SK-N-SH (cell line): ENCODE measurements around the gene IRF1. TPM values are rescaled to one million over a fixed set of nuclear protein-coding genes. Genes with fewer than 3 reads are reported as not detected.

Source experiments
- CTCF ChIA-PET: fragments of 300-600, 350-600 bp; formaldehyde crosslinking; extraction: SDS; loops from one replicate; lab custom pipeline; 2021; lab: Yijun Ruan, JAX
- POLR2A ChIA-PET: fragments of 350-600 bp; sonication (Branson Sonifier 250); formaldehyde crosslinking; extraction: SDS; loops from one replicate; lab custom pipeline; 2020; ENCODE audit warnings: antibody characterized with exemption, inconsistent platforms; lab: Yijun Ruan, JAX
- DNase-seq: peaks from one replicate; pipeline ENCODE4 v3.0.0; 2012
- H2AFZ ChIP-seq: fragments of 200-600 bp; sonication (generic); 2 replicates; pipeline ENCODE4 v1.8.1; 2016; ENCODE audit warnings: antibody characterized with exemption, mild to moderate bottlenecking, low read depth
- H3F3A ChIP-seq: fragments of 200-600 bp; sonication (generic); replicated peaks from 2 replicates; pipeline ENCODE3; 2016; ENCODE audit warnings: antibody characterized with exemption, mild to moderate bottlenecking; ENCODE audit not compliant: insufficient read depth
- H3K27ac ChIP-seq, 2 experiments: fragments of 200-500 bp in 1 of 2; fragments of 200-600 bp in 1 of 2; sonication (Bioruptor generic) in 1 of 2; sonication (generic), shearing (Covaris generic) in 1 of 2; 2 replicates each; pipeline versions ENCODE4 v1.5.1 to v1.6.1; 2014 to 2016; ENCODE audit warnings: low read depth in 2 of 2, inconsistent platforms in 1 of 2, low read length in 1 of 2, mild to moderate bottlenecking in 1 of 2, mixed read lengths in 1 of 2
- H3K27me3 ChIP-seq: fragments of 200-600 bp; sonication (generic), shearing (Covaris generic); 2 replicates; pipeline ENCODE4 v1.6.1; 2016; ENCODE audit warnings: mixed run types; ENCODE audit not compliant: insufficient read depth
- H3K36me3 ChIP-seq, 2 experiments: fragments of 200-500 bp in 1 of 2; fragments of 200-600 bp in 1 of 2; sonication (Bioruptor generic) in 1 of 2; sonication (generic) in 1 of 2; replicated peaks in 1 of 2; 2 replicates each; pipeline versions ENCODE3 to v1.5.1; 2014 to 2016; ENCODE audit warnings: low read length in 1 of 2, mild to moderate bottlenecking in 1 of 2; ENCODE audit not compliant: insufficient read depth in 2 of 2, control insufficient read depth in 1 of 2
- H3K4me1 ChIP-seq, 2 experiments: fragments of 200-500 bp in 1 of 2; fragments of 200-600 bp in 1 of 2; sonication (Bioruptor generic) in 1 of 2; sonication (generic), shearing (Covaris generic) in 1 of 2; 2 replicates each; pipeline versions ENCODE4 v1.5.1 to v1.6.1; 2014 to 2016; ENCODE audit warnings: low read depth in 1 of 2, low read length in 1 of 2, mixed run types in 1 of 2; ENCODE audit not compliant: insufficient read depth in 2 of 2, control insufficient read depth in 1 of 2
- H3K4me2 ChIP-seq: fragments of 200-600 bp; sonication (generic), shearing (Covaris generic); 2 replicates; pipeline ENCODE4 v1.6.1; 2017; ENCODE audit warnings: mixed run types
- H3K4me3 ChIP-seq, 2 experiments: fragments of 200-500 bp in 1 of 2; fragments of 200-600 bp in 1 of 2; sonication (Bioruptor generic) in 1 of 2; sonication (generic), shearing (Covaris generic) in 1 of 2; 2 replicates each; pipeline versions ENCODE4 v1.5.1 to v1.8.1; 2014 to 2016; ENCODE audit warnings: low read depth in 2 of 2, inconsistent platforms in 1 of 2, low read length in 1 of 2, mild to moderate bottlenecking in 1 of 2, mixed read lengths in 1 of 2, moderate library complexity in 1 of 2
- H3K79me2 ChIP-seq: fragments of 200-600 bp; sonication (generic); 2 replicates; pipeline ENCODE4 v1.8.1; 2017; ENCODE audit warnings: mild to moderate bottlenecking; ENCODE audit not compliant: insufficient read depth
- H3K9ac ChIP-seq: fragments of 200-600 bp; sonication (generic); 2 replicates; pipeline ENCODE4 v1.6.1; 2017; ENCODE audit warnings: mixed run types
- H3K9me2 ChIP-seq: fragments of 200-600 bp; sonication (generic); 2 replicates; pipeline ENCODE4 v1.6.1; 2017; ENCODE audit warnings: mixed run types
- H3K9me3 ChIP-seq: fragments of 200-600 bp; sonication (generic); 2 replicates; pipeline ENCODE4 v1.6.1; 2017; ENCODE audit warnings: mixed run types, mild to moderate bottlenecking, moderate library complexity
- H4K20me1 ChIP-seq: fragments of 200-600 bp; sonication (generic); 2 replicates; pipeline ENCODE4 v1.6.1; 2017; ENCODE audit warnings: mild to moderate bottlenecking, mixed run types; ENCODE audit not compliant: insufficient read depth
- FOXJ3 ChIP-seq: sonication (generic); formaldehyde crosslinking; IDR thresholded peaks from 2 replicates; pipeline ENCODE4 v1.5.1; 2020; ENCODE audit warnings: mild to moderate bottlenecking, missing genetic modification reagents
- GABPA ChIP-seq: IDR thresholded peaks from 2 replicates; pipeline ENCODE4 v1.4.0; 2012; ENCODE audit warnings: low read depth, mild to moderate bottlenecking
- NRF1 ChIP-seq: IDR thresholded peaks from 2 replicates; pipeline ENCODE4 v1.6.1; 2012; ENCODE audit warnings: low read depth, mild to moderate bottlenecking, low read length
- POLR2AphosphoS5 ChIP-seq: IDR thresholded peaks from 2 replicates; pipeline ENCODE4 v1.6.1; 2012; ENCODE audit warnings: low read depth, low read length
- WGBS: methylation state at CpG from one replicate; pipeline ENCODE4 v1.1.6; 2017; ENCODE audit warnings: low lambda C conversion rate; 5-methylcytosine and 5-hydroxymethylcytosine counted together
- polyA plus RNA-seq, 3 experiments: library from polyadenylated mRNA; depleted of rRNA; stranded (reverse); fragments of >200 nt; gene quantifications; 2 replicates each; pipeline ENCODE4 v1.2.3, GENCODE V29; 2012
- TF ChIP-seq, protein P1 (sequence below): IDR thresholded peaks from 2 replicates; pipeline ENCODE4 v1.4.0; 2012; ENCODE audit warnings: low read depth
- TF ChIP-seq, protein P2 (sequence below): IDR thresholded peaks from 2 replicates; pipeline ENCODE4; 2012
- TF ChIP-seq, protein P3 (sequence below): IDR thresholded peaks from 2 replicates; pipeline ENCODE4 v1.6.1; 2012; ENCODE audit warnings: mild to moderate bottlenecking, low read depth, low read length, moderate library complexity
- TF ChIP-seq, protein P4 (sequence below): fragments of 200-600 bp; sonication (generic); IDR thresholded peaks from 2 replicates; pipeline ENCODE4 v1.6.1; 2017; ENCODE audit warnings: antibody characterized with exemption, mild to moderate bottlenecking, moderate library complexity

The IRF1 gene
- polyA plus RNA-seq, 1 of the 3 experiments (the other 2 are of a cell fraction): 15.2 TPM

DNA sequence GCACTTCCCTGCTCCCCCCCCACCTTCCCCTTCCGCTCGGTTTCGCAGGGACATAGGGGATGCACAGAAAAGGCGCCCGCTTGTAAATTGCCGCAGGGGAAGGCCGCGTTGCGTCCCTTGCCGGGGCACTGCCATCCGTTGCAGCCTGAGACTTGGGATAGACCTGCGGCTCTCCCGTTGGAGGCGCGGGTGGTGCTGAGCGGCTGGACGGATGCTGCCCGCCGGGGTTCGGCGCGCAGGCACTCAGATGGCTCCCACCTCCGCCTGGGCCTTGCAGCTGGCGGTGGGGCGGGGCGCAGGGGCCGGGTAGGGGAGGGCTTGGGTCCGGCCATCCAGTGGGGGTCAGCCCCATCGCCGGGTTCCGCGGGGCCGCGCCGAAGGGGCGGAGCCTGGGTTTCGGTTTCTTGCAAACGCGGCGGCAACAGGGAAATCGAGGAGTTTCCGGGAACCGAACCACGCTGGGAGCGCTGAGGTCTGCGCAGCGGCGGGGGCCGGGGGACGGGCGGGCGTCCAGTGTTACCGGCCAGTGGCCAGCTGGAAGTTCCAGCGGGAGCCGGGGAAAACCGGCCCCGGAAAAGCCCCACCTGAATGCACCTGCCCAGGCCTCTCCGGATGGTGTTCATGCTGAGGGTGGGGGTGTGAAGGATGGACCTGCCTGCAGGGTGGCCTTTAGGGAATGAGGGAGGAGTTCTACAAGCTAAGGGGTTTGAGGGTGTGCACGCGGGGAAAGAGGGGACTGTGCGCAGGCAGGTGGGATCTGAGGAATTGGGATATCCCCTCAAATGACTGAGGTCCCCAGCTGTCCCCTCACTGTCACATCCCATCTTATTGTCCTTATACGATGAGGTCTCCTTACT lies 6.3 kb upstream of the IRF1 start (continued):
- TF ChIP-seq, protein P1, sequence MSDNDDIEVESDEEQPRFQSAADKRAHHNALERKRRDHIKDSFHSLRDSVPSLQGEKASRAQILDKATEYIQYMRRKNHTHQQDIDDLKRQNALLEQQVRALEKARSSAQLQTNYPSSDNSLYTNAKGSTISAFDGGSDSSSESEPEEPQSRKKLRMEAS: no peak; the same call in 1 of the 2 replicates
- TF ChIP-seq, protein P2, sequence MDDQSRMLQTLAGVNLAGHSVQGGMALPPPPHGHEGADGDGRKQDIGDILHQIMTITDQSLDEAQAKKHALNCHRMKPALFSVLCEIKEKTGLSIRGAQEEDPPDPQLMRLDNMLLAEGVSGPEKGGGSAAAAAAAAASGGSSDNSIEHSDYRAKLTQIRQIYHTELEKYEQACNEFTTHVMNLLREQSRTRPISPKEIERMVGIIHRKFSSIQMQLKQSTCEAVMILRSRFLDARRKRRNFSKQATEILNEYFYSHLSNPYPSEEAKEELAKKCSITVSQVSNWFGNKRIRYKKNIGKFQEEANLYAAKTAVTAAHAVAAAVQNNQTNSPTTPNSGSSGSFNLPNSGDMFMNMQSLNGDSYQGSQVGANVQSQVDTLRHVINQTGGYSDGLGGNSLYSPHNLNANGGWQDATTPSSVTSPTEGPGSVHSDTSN: peak; percentile 24; the same call in 1 of the 2 replicates
- TF ChIP-seq NRF1: no peak
- TF ChIP-seq, protein P3, sequence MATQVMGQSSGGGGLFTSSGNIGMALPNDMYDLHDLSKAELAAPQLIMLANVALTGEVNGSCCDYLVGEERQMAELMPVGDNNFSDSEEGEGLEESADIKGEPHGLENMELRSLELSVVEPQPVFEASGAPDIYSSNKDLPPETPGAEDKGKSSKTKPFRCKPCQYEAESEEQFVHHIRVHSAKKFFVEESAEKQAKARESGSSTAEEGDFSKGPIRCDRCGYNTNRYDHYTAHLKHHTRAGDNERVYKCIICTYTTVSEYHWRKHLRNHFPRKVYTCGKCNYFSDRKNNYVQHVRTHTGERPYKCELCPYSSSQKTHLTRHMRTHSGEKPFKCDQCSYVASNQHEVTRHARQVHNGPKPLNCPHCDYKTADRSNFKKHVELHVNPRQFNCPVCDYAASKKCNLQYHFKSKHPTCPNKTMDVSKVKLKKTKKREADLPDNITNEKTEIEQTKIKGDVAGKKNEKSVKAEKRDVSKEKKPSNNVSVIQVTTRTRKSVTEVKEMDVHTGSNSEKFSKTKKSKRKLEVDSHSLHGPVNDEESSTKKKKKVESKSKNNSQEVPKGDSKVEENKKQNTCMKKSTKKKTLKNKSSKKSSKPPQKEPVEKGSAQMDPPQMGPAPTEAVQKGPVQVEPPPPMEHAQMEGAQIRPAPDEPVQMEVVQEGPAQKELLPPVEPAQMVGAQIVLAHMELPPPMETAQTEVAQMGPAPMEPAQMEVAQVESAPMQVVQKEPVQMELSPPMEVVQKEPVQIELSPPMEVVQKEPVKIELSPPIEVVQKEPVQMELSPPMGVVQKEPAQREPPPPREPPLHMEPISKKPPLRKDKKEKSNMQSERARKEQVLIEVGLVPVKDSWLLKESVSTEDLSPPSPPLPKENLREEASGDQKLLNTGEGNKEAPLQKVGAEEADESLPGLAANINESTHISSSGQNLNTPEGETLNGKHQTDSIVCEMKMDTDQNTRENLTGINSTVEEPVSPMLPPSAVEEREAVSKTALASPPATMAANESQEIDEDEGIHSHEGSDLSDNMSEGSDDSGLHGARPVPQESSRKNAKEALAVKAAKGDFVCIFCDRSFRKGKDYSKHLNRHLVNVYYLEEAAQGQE: no peak
- 0 out of 2 replicates have a peak, but pooled peaks have one; percentile 41 for TF ChIP-seq FOXJ3 (CRISPR knock-in tag)
- peak; percentile 48; the same call in 1 of the 2 replicates for TF ChIP-seq POLR2AphosphoS5

DNA sequence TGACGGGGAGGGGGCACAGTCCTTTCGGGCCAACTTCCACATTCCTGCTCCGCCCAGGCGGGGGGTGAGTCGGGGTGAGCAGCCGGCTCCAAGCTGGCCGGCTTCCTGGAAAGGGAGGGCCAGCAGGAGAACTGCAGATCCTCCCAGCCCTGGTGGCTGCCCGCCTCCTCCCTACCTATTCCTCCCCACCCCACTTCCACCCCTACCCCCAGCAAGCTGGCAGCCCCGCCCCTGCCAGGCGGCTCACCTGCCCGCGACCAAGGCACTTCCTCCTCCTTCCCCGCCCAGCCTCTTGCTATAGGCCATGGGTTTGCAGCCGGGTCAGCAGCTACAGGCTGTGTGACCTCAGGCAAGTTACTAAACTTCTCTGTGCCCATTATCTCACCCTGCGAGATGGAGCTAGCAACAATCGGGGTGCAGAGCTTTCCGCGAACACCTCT lies 5.6 kb upstream of the IRF1 start:
- TF ChIP-seq, protein P4, sequence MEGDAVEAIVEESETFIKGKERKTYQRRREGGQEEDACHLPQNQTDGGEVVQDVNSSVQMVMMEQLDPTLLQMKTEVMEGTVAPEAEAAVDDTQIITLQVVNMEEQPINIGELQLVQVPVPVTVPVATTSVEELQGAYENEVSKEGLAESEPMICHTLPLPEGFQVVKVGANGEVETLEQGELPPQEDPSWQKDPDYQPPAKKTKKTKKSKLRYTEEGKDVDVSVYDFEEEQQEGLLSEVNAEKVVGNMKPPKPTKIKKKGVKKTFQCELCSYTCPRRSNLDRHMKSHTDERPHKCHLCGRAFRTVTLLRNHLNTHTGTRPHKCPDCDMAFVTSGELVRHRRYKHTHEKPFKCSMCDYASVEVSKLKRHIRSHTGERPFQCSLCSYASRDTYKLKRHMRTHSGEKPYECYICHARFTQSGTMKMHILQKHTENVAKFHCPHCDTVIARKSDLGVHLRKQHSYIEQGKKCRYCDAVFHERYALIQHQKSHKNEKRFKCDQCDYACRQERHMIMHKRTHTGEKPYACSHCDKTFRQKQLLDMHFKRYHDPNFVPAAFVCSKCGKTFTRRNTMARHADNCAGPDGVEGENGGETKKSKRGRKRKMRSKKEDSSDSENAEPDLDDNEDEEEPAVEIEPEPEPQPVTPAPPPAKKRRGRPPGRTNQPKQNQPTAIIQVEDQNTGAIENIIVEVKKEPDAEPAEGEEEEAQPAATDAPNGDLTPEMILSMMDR: no peak
- TF ChIP-seq, protein P1: 0 out of 2 replicates have a peak, but pooled peaks have one; percentile 23
- no peak; the same call in 1 of the 2 replicates for TF ChIP-seq GABPA
- TF ChIP-seq, all 33 proteins: peak for 1
- H3K4me2 ChIP-seq: peak overlapping the region; percentile 96
- H3K36me3 ChIP-seq: no peaks in the 10 kb centered on the region
- peak overlapping the region; percentile 84 for H3K9ac ChIP-seq
- POLR2A ChIA-PET: interaction anchor here (0.6 to 2.9 kb wide), 6 partner anchors 10 to 203 kb away, joined by 3 to 13 read pairs (median 3); no protein-coding TSS in a partner anchor
- H3F3A ChIP-seq: peaks cover 30% of the 10 kb centered on the region
- H3K4me1 ChIP-seq: peaks cover 21 to 26% of the 10 kb centered on the region in 2 experiments
- peak overlapping the region; percentile 71; the same call in 1 of the 2 replicates for H2AFZ ChIP-seq
- no peaks in the 10 kb centered on the region for H3K9me2 ChIP-seq
- no peaks in the 10 kb centered on the region for H3K9me3 ChIP-seq
- H3K4me3 ChIP-seq: peak overlapping the region; percentile 69 to 78
- peak overlapping the region; percentile 96 for H3K27ac ChIP-seq
- peak; percentile 85 for DNase-seq
- 0% methylated on average over 10 of the region's 18 CpGs for WGBS
- H4K20me1 ChIP-seq: no peaks in the 10 kb centered on the region
- H3K79me2 ChIP-seq: no peaks in the 10 kb centered on the region
- CTCF ChIA-PET: interaction anchor here (0.6 to 12.3 kb wide), 10 partner anchors 9 to 427 kb away, joined by 3 to 189 read pairs (median 8); no protein-coding TSS in a partner anchor
- no peaks in the 10 kb centered on the region for H3K27me3 ChIP-seq
